ENCODE data around the gene SLC2A1.

The SLC2A1 gene

GRCh38 chr1:42932442-42932941 lies 26.2 kb downstream of the SLC2A1 start:
- H3K9ac ChIP-seq (ENCODE audit: low read length): no peak overlapping the region
- H3K36me3 ChIP-seq (ENCODE audit: control insufficient read depth, insufficient read depth, low read length): peaks cover 44% of the 10 kb centered on the region
- no peak overlapping the region for H3K4me3 ChIP-seq (ENCODE audit: low read length)
- H3K18ac ChIP-seq (ENCODE audit: low read length): no peak overlapping the region
- no peak overlapping the region for H2BK120ac ChIP-seq (ENCODE audit: low read depth, low read length)
- WGBS (ENCODE audit: extremely low coverage, insufficient coverage, low lambda C conversion rate): no CpG with 5 or more reads among the region's 5 CpGs
- H3K23ac ChIP-seq (ENCODE audit: low read length): peak overlapping the region; percentile 82
- peaks cover 46% of the 10 kb centered on the region for H3K79me2 ChIP-seq (ENCODE audit: control insufficient read depth, insufficient read depth, low read length)
- H3K79me1 ChIP-seq (ENCODE audit: low read length): peaks cover 36% of the 10 kb centered on the region
- peak overlapping the region; percentile 71 for H3K56ac ChIP-seq (ENCODE audit: low read length)
- H3K4me1 ChIP-seq (ENCODE audit: control insufficient read depth, low read depth, low read length): peaks cover 20% of the 10 kb centered on the region
- H3K4me2 ChIP-seq (ENCODE audit: low read length): no peak overlapping the region
- H4K5ac ChIP-seq (ENCODE audit: low read length): no peak overlapping the region
- no peak overlapping the region for H3K27ac ChIP-seq (ENCODE audit: low read depth, low read length)
- H2AK5ac ChIP-seq (ENCODE audit: low read length): no peak overlapping the region
- H2BK15ac ChIP-seq (replicated peaks; ENCODE audit: low read depth): no peak overlapping the region
- H4K8ac ChIP-seq (ENCODE audit: low read depth, low read length): no peak overlapping the region
- no peak overlapping the region for H2BK5ac ChIP-seq (ENCODE audit: low read length)
- no peak for DNase-seq
- H3K4ac ChIP-seq (ENCODE audit: low read depth, low read length): no peak overlapping the region
- H3K27me3 ChIP-seq (ENCODE audit: insufficient read depth, low read length, poor library complexity): no peaks in the 10 kb centered on the region

GRCh38 chr1:42931911-42932422 lies 26.7 kb downstream of the SLC2A1 start:
- no peak overlapping the region for H3K4me3 ChIP-seq (ENCODE audit: low read length)
- no peak for DNase-seq
- peaks cover 44% of the 10 kb centered on the region for H3K36me3 ChIP-seq (ENCODE audit: control insufficient read depth, insufficient read depth, low read length)
- no peak overlapping the region for H3K9ac ChIP-seq (ENCODE audit: low read length)
- peaks cover 33% of the 10 kb centered on the region for H3K79me1 ChIP-seq (ENCODE audit: low read length)
- H3K79me2 ChIP-seq (ENCODE audit: control insufficient read depth, insufficient read depth, low read length): peaks cover 42% of the 10 kb centered on the region
- H3K4me1 ChIP-seq (ENCODE audit: control insufficient read depth, low read depth, low read length): peaks cover 15% of the 10 kb centered on the region
- no peak overlapping the region for H3K4me2 ChIP-seq (ENCODE audit: low read length)
- no CpG with 5 or more reads among the region's 11 CpGs for WGBS (ENCODE audit: extremely low coverage, insufficient coverage, low lambda C conversion rate)
- no peak overlapping the region for H3K4ac ChIP-seq (ENCODE audit: low read depth, low read length)
- H2BK15ac ChIP-seq (replicated peaks; ENCODE audit: low read depth): no peak overlapping the region
- no peak overlapping the region for H4K5ac ChIP-seq (ENCODE audit: low read length)
- no peak overlapping the region for H3K18ac ChIP-seq (ENCODE audit: low read length)
- no peak overlapping the region for H2BK5ac ChIP-seq (ENCODE audit: low read length)
- H4K8ac ChIP-seq (ENCODE audit: low read depth, low read length): no peak overlapping the region
- H3K23ac ChIP-seq (ENCODE audit: low read length): no peak overlapping the region
- no peaks in the 10 kb centered on the region for H3K27me3 ChIP-seq (ENCODE audit: insufficient read depth, low read length, poor library complexity)
- peak overlapping the region; percentile 22 for H3K27ac ChIP-seq (ENCODE audit: low read depth, low read length)
- peak overlapping the region; percentile 71 for H3K56ac ChIP-seq (ENCODE audit: low read length)
- no peak overlapping the region for H2AK5ac ChIP-seq (ENCODE audit: low read length)
- no peak overlapping the region for H2BK120ac ChIP-seq (ENCODE audit: low read depth, low read length)

GRCh38 chr1:42931108-42931539 lies 27.5 kb downstream of the SLC2A1 start:
- Histone ChIP-seq H3K9ac (ENCODE audit: low read length) (no peak overlapping the region), H3K56ac (ENCODE audit: low read length) (no peak overlapping the region), H2BK15ac (replicated peaks; ENCODE audit: low read depth) (no peak overlapping the region), H4K8ac (ENCODE audit: low read depth, low read length) (no peak overlapping the region), H3K23ac (ENCODE audit: low read length) (no peak overlapping the region), H3K4me2 (ENCODE audit: low read length) (no peak overlapping the region), H3K18ac (ENCODE audit: low read length) (no peak overlapping the region), H2BK5ac (ENCODE audit: low read length) (no peak overlapping the region), H4K5ac (ENCODE audit: low read length) (no peak overlapping the region), H2BK120ac (ENCODE audit: low read depth, low read length) (no peak overlapping the region), H3K27me3 (ENCODE audit: insufficient read depth, low read length, poor library complexity) (no peaks in the 10 kb centered on the region), H3K4me1 (ENCODE audit: control insufficient read depth, low read depth, low read length) (peaks cover 11% of the 10 kb centered on the region), H3K27ac (ENCODE audit: low read depth, low read length) (peak overlapping the region; percentile 3), H3K4ac (ENCODE audit: low read depth, low read length) (no peak overlapping the region), H3K79me1 (ENCODE audit: low read length) (peaks cover 28% of the 10 kb centered on the region), H3K36me3 (ENCODE audit: control insufficient read depth, insufficient read depth, low read length) (peaks cover 44% of the 10 kb centered on the region), H3K79me2 (ENCODE audit: control insufficient read depth, insufficient read depth, low read length) (peaks cover 34% of the 10 kb centered on the region), H3K4me3 (ENCODE audit: low read length) (no peak overlapping the region), H2AK5ac (ENCODE audit: low read length) (no peak overlapping the region)
- peak; percentile 79 for DNase-seq
- no CpG with 5 or more reads among the region's 7 CpGs for WGBS (ENCODE audit: extremely low coverage, insufficient coverage, low lambda C conversion rate)

GRCh38 chr1:42930178-42931107 lies 28.2 kb downstream of the SLC2A1 start:
- no peak overlapping the region for H3K4me3 ChIP-seq (ENCODE audit: low read length)
- H3K56ac ChIP-seq (ENCODE audit: low read length): no peak overlapping the region
- H3K4me2 ChIP-seq (ENCODE audit: low read length): no peak overlapping the region
- no peak overlapping the region for H3K9ac ChIP-seq (ENCODE audit: low read length)
- H3K18ac ChIP-seq (ENCODE audit: low read length): no peak overlapping the region
- H3K27ac ChIP-seq (ENCODE audit: low read depth, low read length): no peak overlapping the region
- H3K23ac ChIP-seq (ENCODE audit: low read length): no peak overlapping the region
- H4K8ac ChIP-seq (ENCODE audit: low read depth, low read length): no peak overlapping the region
- peaks cover 27% of the 10 kb centered on the region for H3K79me2 ChIP-seq (ENCODE audit: control insufficient read depth, insufficient read depth, low read length)
- H2AK5ac ChIP-seq (ENCODE audit: low read length): no peak overlapping the region
- no peak overlapping the region for H3K4ac ChIP-seq (ENCODE audit: low read depth, low read length)
- no CpG with 5 or more reads among the region's 25 CpGs for WGBS (ENCODE audit: extremely low coverage, insufficient coverage, low lambda C conversion rate)
- no peak overlapping the region for H2BK5ac ChIP-seq (ENCODE audit: low read length)
- H3K4me1 ChIP-seq (ENCODE audit: control insufficient read depth, low read depth, low read length): peaks cover 9% of the 10 kb centered on the region
- peaks cover 42% of the 10 kb centered on the region for H3K36me3 ChIP-seq (ENCODE audit: control insufficient read depth, insufficient read depth, low read length)
- H2BK120ac ChIP-seq (ENCODE audit: low read depth, low read length): no peak overlapping the region
- peaks cover 24% of the 10 kb centered on the region for H3K79me1 ChIP-seq (ENCODE audit: low read length)
- no peaks in the 10 kb centered on the region for H3K27me3 ChIP-seq (ENCODE audit: insufficient read depth, low read length, poor library complexity)
- no peak overlapping the region for H4K5ac ChIP-seq (ENCODE audit: low read length)
- DNase-seq: no peak
- no peak overlapping the region for H2BK15ac ChIP-seq (replicated peaks; ENCODE audit: low read depth)

GRCh38 chr1:42929434-42930177 lies 29.1 kb downstream of the SLC2A1 start:
- no peak overlapping the region for H3K27ac ChIP-seq (ENCODE audit: low read depth, low read length)
- H3K36me3 ChIP-seq (ENCODE audit: control insufficient read depth, insufficient read depth, low read length): peaks cover 41% of the 10 kb centered on the region
- no peak overlapping the region for H2BK5ac ChIP-seq (ENCODE audit: low read length)

More at GRCh38 chr1:42929434-42930177, 29.1 kb downstream of the SLC2A1 start:
- no peak for DNase-seq
- H3K9ac ChIP-seq (ENCODE audit: low read length): no peak overlapping the region
- H3K79me1 ChIP-seq (ENCODE audit: low read length): peaks cover 20% of the 10 kb centered on the region
- no peak overlapping the region for H2AK5ac ChIP-seq (ENCODE audit: low read length)
- no peak overlapping the region for H3K4me2 ChIP-seq (ENCODE audit: low read length)
- H3K4me3 ChIP-seq (ENCODE audit: low read length): no peak overlapping the region
- H2BK15ac ChIP-seq (replicated peaks; ENCODE audit: low read depth): no peak overlapping the region
- H4K5ac ChIP-seq (ENCODE audit: low read length): no peak overlapping the region
- no peak overlapping the region for H4K8ac ChIP-seq (ENCODE audit: low read depth, low read length)
- no peaks in the 10 kb centered on the region for H3K27me3 ChIP-seq (ENCODE audit: insufficient read depth, low read length, poor library complexity)
- H3K4ac ChIP-seq (ENCODE audit: low read depth, low read length): no peak overlapping the region
- H3K23ac ChIP-seq (ENCODE audit: low read length): no peak overlapping the region
- H3K56ac ChIP-seq (ENCODE audit: low read length): no peak overlapping the region
- no peak overlapping the region for H3K18ac ChIP-seq (ENCODE audit: low read length)
- H3K79me2 ChIP-seq (ENCODE audit: control insufficient read depth, insufficient read depth, low read length): peaks cover 19% of the 10 kb centered on the region
- H2BK120ac ChIP-seq (ENCODE audit: low read depth, low read length): no peak overlapping the region
- peaks cover 8% of the 10 kb centered on the region for H3K4me1 ChIP-seq (ENCODE audit: control insufficient read depth, low read depth, low read length)
- WGBS (ENCODE audit: extremely low coverage, insufficient coverage, low lambda C conversion rate): no CpG with 5 or more reads among the region's 26 CpGs

Data from mesendoderm (in vitro differentiated cells).